RPMI8226 (cell line): ENCODE measurements around the gene ATOH8.
"Not testable (repeated sequence)": the region's sequence is repeated elsewhere in the genome, so short reads cannot be mapped to it uniquely, and the experiment has no call there.

Experiments used
- DNase-seq: peaks from one replicate; pipeline ENCODE4 v3.0.0-alpha.2; 2015

The ATOH8 gene, protein sequence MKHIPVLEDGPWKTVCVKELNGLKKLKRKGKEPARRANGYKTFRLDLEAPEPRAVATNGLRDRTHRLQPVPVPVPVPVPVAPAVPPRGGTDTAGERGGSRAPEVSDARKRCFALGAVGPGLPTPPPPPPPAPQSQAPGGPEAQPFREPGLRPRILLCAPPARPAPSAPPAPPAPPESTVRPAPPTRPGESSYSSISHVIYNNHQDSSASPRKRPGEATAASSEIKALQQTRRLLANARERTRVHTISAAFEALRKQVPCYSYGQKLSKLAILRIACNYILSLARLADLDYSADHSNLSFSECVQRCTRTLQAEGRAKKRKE

DNA sequence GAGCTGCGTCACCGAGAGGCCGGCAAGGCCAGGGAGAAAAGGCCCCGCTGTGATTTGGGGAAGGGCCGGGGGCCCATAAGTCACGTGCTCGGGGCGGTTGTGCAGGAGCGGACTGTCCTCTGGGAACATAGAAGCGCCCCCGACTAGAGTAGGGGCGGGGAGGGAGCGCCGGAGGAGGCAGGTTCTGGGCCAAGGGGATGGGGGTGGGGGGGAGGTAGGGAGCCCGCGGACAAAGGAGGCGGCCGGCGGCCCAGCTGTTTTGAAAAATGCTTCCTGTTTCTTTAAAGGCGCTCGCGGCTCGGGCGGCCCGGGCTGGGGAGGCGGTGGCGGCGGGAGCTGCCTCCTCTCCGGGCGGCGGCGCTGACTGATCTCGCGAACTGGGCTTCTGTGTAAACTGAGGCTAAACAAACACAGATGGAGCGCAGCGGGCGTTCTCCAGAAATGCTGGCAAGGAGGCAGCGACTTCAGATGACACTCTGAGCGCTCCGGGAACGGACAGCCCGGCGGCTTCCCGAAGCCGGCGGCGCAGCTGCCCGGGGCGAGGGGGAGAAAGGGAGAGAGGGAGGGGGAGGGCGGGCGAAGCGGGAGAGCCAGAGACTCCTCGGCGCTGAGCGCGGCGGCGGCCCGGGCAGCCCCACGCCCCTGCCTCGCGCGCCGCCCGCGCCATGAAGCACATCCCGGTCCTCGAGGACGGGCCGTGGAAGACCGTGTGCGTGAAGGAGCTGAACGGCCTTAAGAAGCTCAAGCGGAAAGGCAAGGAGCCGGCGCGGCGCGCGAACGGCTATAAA lies at the start of gene ATOH8:
ATOH8 (plus strand) TSS at position 467 of the 788 bp plus-strand sequence; CDS start at position 666, 199 bp downstream.
- DNase-seq, result peak; percentile 67

DNA sequence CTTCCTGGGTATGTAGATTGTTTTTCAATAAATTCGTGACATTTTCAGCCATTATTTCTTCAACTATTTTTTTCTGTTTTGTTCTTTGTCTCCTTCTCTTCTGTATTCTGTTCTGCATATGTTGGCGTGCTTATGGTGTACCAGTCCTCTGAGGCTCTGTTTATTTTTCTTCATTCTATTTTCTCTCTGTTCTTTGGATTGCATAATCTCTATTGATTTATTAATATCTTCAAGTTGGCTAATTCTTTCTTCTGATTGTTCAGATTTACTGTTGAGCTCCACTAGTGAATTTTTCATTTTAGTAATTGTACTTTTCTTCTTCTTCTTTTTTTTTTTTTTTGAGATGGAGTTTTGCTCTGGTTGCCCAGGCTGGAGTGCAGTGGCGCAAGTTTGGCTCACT lies 49.8 kb upstream of the ATOH8 start:
- DNase-seq, result no peak

DNA sequence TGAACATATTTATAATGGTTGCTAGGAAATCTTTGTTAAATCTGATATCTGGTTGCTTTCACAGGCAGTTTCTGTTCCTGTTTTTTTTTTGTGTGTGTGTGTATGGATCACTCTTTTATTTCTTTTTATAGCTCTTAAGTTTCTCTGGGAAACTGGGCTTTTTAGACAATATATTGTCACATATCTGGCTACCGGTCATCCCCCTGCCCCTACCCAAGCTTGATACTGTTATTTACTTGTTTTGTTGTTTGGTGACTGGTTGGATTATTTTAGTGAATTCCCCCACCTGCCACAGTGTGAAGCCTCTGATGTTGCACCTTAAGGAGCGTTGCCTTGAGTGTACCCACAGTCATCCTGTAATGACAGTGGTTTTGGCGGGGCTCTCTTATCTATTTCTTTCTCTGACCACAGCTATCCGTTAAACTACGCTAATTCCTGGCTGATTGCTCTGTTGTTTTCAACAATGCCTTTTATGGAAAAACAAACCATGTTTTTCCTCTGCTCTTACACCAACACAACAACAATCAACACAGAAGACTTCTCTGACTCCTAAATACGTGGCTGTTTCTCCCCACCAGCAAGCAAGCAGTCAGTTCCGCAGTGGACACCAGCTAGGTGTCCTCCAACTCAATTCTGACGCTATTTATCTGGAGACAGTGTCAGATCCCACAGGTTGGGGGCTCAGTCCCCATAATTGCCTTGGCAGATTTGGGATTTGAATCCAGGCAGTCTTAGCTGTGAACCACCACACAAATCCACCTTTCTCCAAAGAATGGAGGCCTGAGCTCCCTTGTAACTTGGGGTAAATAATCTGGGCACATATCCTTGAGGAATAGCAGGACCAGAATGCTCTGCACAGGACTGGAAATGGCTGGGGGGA lies 48.8 kb upstream of the ATOH8 start:
- peak; percentile 59 for DNase-seq

DNA sequence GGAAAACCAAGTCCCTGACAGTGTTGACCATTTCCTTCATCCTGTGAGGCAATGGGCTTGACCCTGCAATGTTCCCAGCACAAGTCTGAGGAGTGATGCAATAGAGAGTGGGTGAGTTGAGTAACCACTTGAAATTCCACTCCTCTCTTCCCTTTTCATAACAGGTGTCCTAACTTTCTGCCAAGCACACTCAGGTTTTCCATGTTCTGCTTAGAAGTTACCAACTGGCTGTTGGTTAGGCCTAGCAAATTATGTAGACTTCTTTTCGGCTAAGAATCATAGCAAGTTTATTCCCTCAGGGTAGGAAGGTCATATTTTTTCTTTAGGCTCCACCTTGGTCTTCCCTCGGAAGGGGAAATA lies 48.1 kb upstream of the ATOH8 start:
- no peak for DNase-seq

DNA sequence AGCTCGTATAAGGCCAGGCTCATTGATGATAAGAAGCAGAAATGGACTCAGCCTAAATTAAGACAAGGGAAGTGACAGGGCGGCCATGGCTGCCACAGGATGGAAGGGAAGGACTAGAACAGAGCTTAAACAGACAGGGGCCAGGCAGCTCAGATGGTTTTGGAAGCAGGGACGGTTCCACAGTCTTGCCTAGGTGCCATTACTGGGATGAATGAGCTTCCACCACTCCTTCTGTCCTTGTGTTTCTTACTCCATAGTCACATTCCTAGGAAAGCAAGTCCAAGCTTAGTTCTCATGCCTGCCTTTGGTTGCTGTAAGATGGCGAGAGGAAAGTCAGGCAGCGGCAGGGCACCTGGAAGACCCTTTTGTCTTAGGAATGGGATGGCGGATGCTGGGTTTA lies 47.7 kb upstream of the ATOH8 start:
- no peak for DNase-seq

DNA sequence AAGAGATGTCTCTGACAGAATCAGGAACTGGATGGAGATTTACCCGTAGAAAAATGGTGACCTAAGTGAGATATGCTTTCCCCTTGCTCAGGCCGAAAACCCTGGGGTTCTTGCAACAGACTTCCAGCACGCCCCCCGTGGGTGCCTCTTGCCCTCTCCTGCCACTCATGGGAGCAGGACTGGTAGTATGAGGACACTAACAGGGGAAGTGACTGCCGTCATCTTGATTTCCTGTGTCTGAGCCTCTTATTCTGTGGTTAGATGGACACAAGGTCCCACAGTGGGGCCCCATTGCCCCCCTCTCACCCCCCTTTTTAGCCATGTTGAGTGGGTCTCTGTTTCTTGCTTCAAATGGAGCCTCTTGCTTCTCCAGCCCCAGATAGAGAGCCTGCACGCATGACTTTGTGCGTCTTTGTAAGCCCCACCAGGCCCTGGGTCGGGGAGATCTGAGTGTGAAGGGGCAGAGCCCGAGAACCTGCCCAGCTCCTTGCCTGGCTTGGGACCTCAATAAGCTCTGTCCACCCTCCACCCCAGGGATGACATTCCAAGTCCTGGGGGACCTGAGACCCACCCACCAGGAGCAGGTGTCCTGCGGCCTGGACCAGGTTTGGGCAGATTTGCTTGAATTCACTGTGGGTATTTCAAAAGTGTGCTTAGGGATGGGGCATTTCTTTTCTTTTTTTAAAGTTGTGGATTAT lies 47.0 kb upstream of the ATOH8 start:
- no peak for DNase-seq

DNA sequence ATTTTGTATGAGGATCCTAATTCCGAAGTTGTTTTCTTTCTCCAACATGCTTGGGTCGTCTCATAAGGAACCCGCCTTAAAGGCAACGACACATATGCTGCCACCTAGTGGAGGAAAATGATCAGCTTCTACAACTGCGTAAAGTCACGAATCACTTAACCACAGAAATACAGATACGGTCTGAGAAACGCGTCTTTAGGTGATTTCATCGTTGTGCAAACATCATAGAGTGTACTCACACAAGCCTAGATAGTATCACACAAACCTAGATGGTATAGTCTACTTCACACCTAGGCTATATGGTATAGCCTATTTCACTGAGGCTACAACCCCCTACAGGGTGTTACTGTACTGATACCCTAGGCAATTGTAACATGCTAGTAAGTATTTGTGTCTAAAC lies 46.5 kb upstream of the ATOH8 start:
- DNase-seq, result peak; percentile 89

DNA sequence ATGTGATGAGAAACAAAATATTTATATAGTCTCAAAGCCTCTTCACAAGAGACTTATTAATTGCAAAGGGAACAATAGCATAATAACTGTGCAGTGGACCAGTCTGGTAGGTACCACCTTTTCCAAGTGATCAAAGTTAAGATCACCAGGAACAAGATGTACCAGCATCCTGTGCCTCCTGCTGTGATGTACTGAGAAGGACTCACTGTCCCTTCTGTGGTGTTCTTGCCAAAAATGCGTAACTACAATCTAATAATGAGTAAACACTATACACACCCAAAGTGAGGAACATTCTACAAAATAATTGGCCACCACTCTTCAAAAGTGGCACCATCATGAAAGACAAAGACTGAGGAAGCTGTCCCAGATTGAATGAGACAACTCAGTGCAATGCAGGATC lies 45.1 kb upstream of the ATOH8 start:
- no peak for DNase-seq

DNA sequence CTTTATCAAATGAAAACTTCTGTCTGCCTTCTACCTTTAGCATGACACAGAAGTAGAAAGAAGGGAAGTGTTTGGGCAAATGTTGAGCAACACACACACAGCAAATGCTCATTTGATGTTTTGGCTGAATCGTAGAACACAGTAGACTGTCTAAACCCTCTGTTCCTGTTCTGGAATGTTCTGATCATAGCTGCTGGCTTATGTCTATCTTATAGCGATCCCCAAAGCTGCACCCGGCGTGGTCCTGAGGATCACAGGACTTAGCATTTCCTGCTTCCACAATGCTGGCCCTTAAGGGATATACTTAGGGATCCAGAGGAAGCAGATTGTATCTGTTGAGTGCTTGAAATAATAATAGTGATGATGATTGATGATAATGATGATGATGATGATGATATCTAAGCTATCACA lies 44.4 kb upstream of the ATOH8 start:
- no peak for DNase-seq

DNA sequence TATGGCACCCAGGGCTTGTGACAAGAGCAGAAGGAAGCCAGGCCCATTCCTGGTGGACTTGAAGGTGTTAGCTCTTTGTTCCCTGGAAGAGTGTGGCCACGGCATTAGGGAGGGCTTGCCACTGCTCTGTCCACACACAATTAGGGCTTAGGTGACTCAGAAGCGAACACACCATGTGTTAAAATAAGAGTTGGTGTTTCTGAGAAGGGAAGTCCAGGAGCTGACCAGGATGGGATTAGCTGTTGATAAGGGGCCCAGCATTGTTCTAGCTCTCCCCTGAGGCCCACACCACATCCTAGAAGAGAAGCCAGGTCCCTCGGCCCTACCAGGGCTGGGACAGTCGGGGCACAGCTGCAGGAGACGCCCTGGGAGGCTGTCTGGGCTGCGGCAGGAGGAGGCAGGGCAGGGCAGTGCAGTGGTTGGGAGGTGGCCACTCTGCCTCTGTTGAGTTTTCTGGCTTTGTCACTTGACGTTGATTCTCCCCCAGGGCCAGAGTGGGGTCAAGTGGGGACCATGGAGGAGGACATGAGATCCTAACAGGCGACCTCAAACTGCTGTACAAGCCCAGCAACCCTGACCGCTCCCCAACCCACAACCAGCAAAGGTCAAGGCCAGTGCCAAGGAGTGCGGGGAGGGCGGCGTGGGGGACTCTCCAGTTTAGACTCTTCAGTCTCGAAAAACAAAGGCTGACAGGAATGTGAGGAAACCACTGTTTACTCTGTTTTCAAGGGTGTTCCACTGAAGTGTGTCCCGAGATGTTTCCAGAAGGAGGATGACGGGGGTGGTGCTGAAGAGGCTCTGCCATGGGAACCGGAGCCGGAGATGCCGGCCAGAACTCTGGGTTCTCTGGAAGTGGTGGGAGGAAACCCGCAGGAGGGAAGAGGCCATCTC lies 42.9 kb upstream of the ATOH8 start:
- no peak for DNase-seq

DNA sequence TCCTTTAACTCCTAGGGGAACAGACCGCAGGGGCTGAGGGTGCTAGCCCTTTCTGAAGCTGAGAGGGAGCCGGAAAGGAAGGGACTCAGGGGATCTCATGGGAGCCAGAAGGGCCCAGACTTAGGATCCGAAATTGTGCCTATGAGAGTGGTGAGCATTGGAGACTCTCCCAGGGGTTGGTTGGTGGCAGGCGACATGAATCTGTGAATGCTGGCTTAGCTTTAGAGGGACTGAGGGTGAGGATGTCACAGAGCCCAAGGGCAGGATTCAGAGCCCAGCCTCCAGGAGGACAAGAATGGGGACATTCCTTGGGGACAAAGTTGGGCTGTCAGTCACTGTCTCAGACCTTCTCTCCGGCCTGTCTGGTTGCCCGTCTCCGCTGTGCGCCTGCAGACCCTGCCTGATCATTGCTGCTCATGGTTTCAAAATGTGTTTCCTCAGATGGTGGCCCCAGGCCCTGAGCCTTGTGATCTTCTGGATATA lies 42.2 kb upstream of the ATOH8 start:
- DNase-seq, result no peak

DNA sequence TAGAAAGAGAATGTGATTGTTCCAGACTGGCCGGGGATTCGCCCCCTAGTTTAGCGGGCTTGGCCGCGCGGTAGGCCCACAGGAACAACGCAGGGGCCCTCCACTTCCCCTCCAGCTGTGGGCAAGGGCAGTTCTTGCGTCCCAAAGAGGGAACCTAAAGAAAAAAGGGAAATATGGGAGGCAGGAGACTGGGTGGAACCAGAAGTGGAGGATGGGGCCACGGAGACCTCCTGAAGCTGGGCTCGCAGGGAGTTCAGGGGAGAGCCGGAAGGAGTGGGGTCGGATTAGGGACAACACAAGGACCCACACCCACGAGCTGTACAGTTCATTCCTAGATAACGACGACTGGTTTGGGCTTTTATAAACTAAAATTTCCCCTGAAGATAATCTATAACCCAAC lies 41.5 kb upstream of the ATOH8 start:
- DNase-seq, result no peak

DNA sequence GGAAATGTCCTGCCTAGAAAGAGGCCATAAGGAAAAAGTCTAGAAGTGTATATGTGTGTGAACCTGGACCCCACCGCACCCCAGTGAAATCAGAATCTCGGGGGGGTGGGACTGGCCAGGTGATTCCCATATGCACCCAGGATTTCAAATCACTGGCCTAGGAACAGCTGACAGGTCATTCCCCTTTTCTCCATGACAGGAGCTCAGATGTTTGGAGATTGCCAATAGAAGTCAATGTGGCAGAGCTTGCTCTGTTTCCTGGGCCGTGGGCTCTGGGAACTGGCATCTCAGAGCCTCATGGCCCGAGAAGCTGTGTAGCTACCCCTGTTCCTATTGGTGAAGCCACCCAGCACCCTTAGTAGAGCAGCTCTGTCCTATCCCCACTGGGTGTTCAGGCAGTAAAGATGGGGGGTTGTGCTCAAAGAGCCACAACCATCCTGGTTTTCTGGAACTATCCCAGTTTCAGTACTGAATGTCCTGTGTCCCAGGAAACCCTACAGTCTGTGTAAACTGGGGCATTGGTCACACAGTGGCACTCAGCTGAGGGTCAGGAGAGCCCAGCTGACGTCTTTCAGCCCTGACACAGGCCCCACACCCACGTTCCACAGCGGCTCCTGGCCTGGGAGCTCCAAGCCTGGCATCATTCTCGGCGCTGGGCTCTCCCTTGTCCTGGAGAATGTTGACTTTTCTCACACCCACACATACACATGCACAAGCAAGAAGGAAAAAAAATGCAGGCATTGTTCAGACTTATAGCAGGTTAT lies 40.8 kb upstream of the ATOH8 start:
- no peak for DNase-seq

DNA sequence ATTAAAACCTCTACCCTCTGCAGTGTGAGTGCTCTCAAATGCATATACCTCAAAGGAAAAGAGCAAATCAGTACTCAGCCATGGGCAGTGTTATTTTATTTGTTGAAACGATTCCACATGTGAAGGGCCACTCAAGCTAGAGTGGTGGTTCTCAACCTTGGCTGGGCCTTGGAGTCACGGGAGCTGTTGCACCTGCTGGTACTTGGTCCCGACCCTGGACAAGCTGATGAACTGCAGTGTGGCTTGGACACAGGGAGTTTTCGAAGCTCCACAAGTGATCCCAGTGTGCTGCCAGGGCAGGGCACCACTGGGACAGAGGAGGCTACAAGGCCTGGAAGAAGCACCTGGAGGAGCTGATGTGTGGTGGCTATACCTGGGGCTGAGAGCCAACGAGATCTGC lies 40.0 kb upstream of the ATOH8 start:
- no peak for DNase-seq

DNA sequence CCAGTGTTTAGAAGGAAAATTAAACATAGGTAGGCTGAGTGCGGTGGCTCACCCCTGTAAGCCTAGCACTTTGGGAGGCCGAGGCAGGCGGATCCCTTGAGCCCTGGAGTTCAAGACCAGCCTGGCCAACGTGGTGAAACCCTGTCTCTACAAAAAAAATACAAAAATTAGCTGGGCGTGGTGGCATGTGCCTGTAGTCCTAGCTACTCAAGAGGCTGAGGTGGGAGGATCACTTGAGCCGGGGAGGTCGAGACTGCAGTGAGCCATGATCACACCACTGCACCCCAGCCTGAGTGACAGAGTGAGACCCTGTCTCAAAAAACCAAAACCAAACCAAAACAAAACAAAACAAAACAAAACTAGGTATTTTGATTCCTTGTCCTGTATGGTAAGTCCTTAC lies 39.4 kb upstream of the ATOH8 start:
- DNase-seq, result not testable (repeated sequence)

DNA sequence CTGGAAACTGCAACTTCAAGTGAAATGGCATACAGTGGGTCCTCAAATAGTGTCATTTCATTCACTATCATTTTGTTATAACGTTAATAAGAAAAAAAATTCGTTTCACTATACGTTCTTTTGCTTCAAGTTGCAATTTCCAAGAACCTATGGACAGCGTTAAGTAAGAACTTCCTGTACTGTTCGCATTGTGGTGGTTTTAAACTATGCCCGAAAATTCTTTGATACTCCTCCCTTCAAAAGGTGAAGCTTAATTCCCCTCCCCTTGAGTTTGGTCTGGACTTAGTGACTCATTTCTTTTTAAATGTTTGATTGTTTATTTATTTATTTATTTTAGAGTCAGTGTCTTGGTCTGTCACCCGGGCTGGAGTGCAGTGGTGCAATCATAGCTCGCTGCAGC lies 39.0 kb upstream of the ATOH8 start:
- no peak for DNase-seq

DNA sequence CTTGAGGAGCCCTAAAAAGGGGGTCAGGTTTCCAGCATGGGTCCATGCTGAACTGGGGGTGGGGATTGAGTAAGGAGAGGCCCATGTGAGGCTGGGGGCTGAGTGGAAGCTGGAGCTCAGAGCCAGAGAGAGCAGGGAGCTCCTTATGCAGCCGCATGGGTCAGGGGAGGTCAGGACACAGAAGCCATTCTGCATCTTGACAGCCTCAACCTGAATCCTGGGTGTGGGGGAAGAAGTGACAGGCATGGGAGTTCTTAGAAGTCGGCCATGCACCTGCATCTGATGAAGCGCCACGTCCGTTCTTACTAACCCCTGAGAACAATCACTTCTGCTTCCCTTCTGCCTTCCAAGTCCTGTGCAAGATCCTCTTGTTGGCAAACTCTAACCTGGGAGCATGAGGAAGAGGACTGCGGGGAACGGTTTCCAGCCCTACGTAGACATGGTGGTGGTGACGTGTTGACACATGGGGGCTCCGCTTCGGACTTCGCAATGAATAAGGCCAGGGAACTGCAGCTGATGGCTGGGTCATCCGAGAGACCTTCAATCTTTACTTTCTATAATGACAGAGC lies 37.4 kb upstream of the ATOH8 start:
- no peak for DNase-seq

DNA sequence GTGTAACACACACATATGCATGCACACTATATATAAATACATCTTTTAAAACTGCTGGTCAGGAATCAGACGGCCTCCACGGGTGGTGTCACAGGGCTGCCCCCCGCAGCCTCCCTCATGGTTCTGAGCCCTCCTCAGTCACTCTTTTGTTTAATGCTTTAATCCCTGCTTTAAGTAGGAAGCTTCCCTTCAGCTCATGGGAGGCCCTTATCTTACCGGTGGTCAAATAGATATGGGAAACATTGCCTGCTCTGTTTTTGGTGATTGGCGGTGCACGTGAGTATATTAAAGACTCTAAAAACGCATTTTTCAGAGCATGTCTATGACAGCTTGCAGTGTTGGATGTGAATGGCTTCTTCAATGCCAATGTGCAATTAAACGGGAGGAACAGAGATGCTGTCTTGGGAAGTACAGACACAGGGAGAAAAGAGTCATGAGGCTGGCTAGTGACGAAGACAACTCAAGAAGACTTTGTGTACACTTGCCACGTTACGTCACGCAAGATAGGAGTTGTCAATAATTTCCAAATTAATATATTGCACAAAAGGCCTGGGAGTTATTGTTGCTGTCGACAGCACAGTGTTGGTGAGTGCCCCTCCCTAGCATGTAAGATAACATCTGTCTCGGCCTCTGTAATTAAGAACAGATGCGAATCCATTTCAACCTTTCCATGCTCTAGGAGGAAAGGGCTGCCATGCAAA lies 36.3 kb upstream of the ATOH8 start:
- DNase-seq, result no peak

DNA sequence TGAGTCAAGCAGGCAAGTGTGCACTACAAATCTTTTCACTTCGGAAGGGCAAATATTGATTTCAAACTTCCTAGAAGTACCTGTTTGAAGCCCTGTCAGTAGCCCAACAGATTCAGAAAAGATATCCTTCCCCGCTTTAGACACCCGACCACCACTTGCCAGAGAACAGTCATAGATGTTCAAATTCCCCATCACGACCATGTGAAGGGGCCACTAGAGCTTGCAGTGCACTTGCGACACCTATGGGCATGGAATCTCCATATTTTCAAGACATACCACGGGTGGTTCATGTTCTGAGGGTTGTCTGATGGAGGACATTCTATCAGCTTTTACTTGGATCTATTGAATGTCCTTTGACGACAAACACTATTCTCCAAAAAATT lies 35.8 kb upstream of the ATOH8 start:
- DNase-seq, result peak; percentile 51
